ENCODE measurements around the gene SYN1.

DNA sequence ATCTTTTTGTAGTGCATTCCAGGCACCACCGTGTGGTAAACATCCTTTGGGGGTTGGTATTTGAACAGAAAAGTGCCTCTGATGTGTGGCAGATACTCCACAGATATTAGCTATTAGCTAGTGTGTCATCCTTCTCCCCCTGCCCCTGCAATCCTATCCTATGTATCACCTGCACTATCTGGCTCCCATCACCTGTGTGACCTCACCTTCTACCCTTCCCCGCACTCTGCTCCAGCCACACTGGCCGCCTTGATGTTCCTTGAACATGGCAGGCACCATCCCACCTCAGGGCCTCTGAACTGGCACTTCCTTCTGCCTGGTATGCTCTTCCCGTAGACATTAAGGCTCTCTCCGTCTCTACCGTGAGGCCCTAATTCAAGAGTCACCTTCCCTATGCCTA, 27.0 kb upstream of the SYN1 start:
- TF ChIP-seq, protein P1, sequence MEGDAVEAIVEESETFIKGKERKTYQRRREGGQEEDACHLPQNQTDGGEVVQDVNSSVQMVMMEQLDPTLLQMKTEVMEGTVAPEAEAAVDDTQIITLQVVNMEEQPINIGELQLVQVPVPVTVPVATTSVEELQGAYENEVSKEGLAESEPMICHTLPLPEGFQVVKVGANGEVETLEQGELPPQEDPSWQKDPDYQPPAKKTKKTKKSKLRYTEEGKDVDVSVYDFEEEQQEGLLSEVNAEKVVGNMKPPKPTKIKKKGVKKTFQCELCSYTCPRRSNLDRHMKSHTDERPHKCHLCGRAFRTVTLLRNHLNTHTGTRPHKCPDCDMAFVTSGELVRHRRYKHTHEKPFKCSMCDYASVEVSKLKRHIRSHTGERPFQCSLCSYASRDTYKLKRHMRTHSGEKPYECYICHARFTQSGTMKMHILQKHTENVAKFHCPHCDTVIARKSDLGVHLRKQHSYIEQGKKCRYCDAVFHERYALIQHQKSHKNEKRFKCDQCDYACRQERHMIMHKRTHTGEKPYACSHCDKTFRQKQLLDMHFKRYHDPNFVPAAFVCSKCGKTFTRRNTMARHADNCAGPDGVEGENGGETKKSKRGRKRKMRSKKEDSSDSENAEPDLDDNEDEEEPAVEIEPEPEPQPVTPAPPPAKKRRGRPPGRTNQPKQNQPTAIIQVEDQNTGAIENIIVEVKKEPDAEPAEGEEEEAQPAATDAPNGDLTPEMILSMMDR (conservative IDR thresholded peaks at IDR 0.05 in 1 of 2, IDR thresholded peaks at IDR 0.05 in 1 of 2; ENCODE audit: extremely low read depth in 1 of 2, insufficient read depth in 1 of 2, low read depth in 1 of 2, low read length in 2 of 2): no peak
- TF ChIP-seq EZH2 (IDR thresholded peaks at IDR 0.05; ENCODE audit: borderline replicate concordance, low read length): no peak

Measured in mammary epithelial cell (primary cell).